SK-N-SH (cell line): Measurements from ENCODE around the gene FREY1. TPM values are rescaled to one million over a fixed set of nuclear protein-coding genes. Genes with fewer than 3 reads are reported as not detected.

Experiments
- CTCF ChIA-PET: fragments of 300-600, 350-600 bp; formaldehyde crosslinking; extraction: SDS; loops from one replicate; lab custom pipeline; 2021; lab: Yijun Ruan, JAX
- POLR2A ChIA-PET: fragments of 350-600 bp; sonication (Branson Sonifier 250); formaldehyde crosslinking; extraction: SDS; loops from one replicate; lab custom pipeline; 2020; ENCODE audit warnings: antibody characterized with exemption, inconsistent platforms; lab: Yijun Ruan, JAX
- DNase-seq: peaks from one replicate; pipeline ENCODE4 v3.0.0; 2012
- H2AFZ ChIP-seq: fragments of 200-600 bp; sonication (generic); 2 replicates; pipeline ENCODE4 v1.8.1; 2016; ENCODE audit warnings: antibody characterized with exemption, mild to moderate bottlenecking, low read depth
- H3F3A ChIP-seq: fragments of 200-600 bp; sonication (generic); replicated peaks from 2 replicates; pipeline ENCODE3; 2016; ENCODE audit warnings: antibody characterized with exemption, mild to moderate bottlenecking; ENCODE audit not compliant: insufficient read depth
- H3K27ac ChIP-seq, 2 experiments: fragments of 200-500 bp in 1 of 2; fragments of 200-600 bp in 1 of 2; sonication (Bioruptor generic) in 1 of 2; sonication (generic), shearing (Covaris generic) in 1 of 2; 2 replicates each; pipeline versions ENCODE4 v1.5.1 to v1.6.1; 2014 to 2016; ENCODE audit warnings: low read depth in 2 of 2, inconsistent platforms in 1 of 2, low read length in 1 of 2, mild to moderate bottlenecking in 1 of 2, mixed read lengths in 1 of 2
- H3K27me3 ChIP-seq: fragments of 200-600 bp; sonication (generic), shearing (Covaris generic); 2 replicates; pipeline ENCODE4 v1.6.1; 2016; ENCODE audit warnings: mixed run types; ENCODE audit not compliant: insufficient read depth
- H3K36me3 ChIP-seq, 2 experiments: fragments of 200-500 bp in 1 of 2; fragments of 200-600 bp in 1 of 2; sonication (Bioruptor generic) in 1 of 2; sonication (generic) in 1 of 2; replicated peaks in 1 of 2; 2 replicates each; pipeline versions ENCODE3 to v1.5.1; 2014 to 2016; ENCODE audit warnings: low read length in 1 of 2, mild to moderate bottlenecking in 1 of 2; ENCODE audit not compliant: insufficient read depth in 2 of 2, control insufficient read depth in 1 of 2
- H3K4me1 ChIP-seq, 2 experiments: fragments of 200-500 bp in 1 of 2; fragments of 200-600 bp in 1 of 2; sonication (Bioruptor generic) in 1 of 2; sonication (generic), shearing (Covaris generic) in 1 of 2; 2 replicates each; pipeline versions ENCODE4 v1.5.1 to v1.6.1; 2014 to 2016; ENCODE audit warnings: low read depth in 1 of 2, low read length in 1 of 2, mixed run types in 1 of 2; ENCODE audit not compliant: insufficient read depth in 2 of 2, control insufficient read depth in 1 of 2
- H3K4me2 ChIP-seq: fragments of 200-600 bp; sonication (generic), shearing (Covaris generic); 2 replicates; pipeline ENCODE4 v1.6.1; 2017; ENCODE audit warnings: mixed run types
- H3K4me3 ChIP-seq, 2 experiments: fragments of 200-500 bp in 1 of 2; fragments of 200-600 bp in 1 of 2; sonication (Bioruptor generic) in 1 of 2; sonication (generic), shearing (Covaris generic) in 1 of 2; 2 replicates each; pipeline versions ENCODE4 v1.5.1 to v1.8.1; 2014 to 2016; ENCODE audit warnings: low read depth in 2 of 2, inconsistent platforms in 1 of 2, low read length in 1 of 2, mild to moderate bottlenecking in 1 of 2, mixed read lengths in 1 of 2, moderate library complexity in 1 of 2
- H3K79me2 ChIP-seq: fragments of 200-600 bp; sonication (generic); 2 replicates; pipeline ENCODE4 v1.8.1; 2017; ENCODE audit warnings: mild to moderate bottlenecking; ENCODE audit not compliant: insufficient read depth
- H3K9ac ChIP-seq: fragments of 200-600 bp; sonication (generic); 2 replicates; pipeline ENCODE4 v1.6.1; 2017; ENCODE audit warnings: mixed run types
- H3K9me2 ChIP-seq: fragments of 200-600 bp; sonication (generic); 2 replicates; pipeline ENCODE4 v1.6.1; 2017; ENCODE audit warnings: mixed run types
- H3K9me3 ChIP-seq: fragments of 200-600 bp; sonication (generic); 2 replicates; pipeline ENCODE4 v1.6.1; 2017; ENCODE audit warnings: mixed run types, mild to moderate bottlenecking, moderate library complexity
- H4K20me1 ChIP-seq: fragments of 200-600 bp; sonication (generic); 2 replicates; pipeline ENCODE4 v1.6.1; 2017; ENCODE audit warnings: mild to moderate bottlenecking, mixed run types; ENCODE audit not compliant: insufficient read depth
- EP300 ChIP-seq, 2 experiments: IDR thresholded peaks; 2 replicates each; pipeline versions ENCODE4 v1.4.0 to v1.6.1; 2012; ENCODE audit warnings: borderline replicate concordance in 1 of 2, low read depth in 1 of 2, low read length in 1 of 2
- FOSL2 ChIP-seq: IDR thresholded peaks from 2 replicates; pipeline ENCODE4 v1.4.0; 2012; ENCODE audit warnings: low read depth, mild to moderate bottlenecking, moderate library complexity, borderline replicate concordance
- FOXM1 ChIP-seq: IDR thresholded peaks from 2 replicates; pipeline ENCODE4 v1.4.0; 2012; ENCODE audit warnings: low read depth, mild to moderate bottlenecking
- GATA2 ChIP-seq: sonication (generic); formaldehyde crosslinking; IDR thresholded peaks from 2 replicates; pipeline ENCODE4 v1.5.0; 2020; ENCODE audit warnings: mild to moderate bottlenecking, missing genetic modification reagents
- MEF2A ChIP-seq: IDR thresholded peaks from 2 replicates; pipeline ENCODE4 v1.4.0; 2012; ENCODE audit warnings: low read depth, borderline replicate concordance
- NFIC ChIP-seq: IDR thresholded peaks from 2 replicates; pipeline ENCODE4 v1.4.0; 2012; ENCODE audit warnings: borderline replicate concordance
- NRF1 ChIP-seq: IDR thresholded peaks from 2 replicates; pipeline ENCODE4 v1.6.1; 2012; ENCODE audit warnings: low read depth, mild to moderate bottlenecking, low read length
- POLR2AphosphoS5 ChIP-seq: IDR thresholded peaks from 2 replicates; pipeline ENCODE4 v1.6.1; 2012; ENCODE audit warnings: low read depth, low read length
- RAD21 ChIP-seq: IDR thresholded peaks from 2 replicates; pipeline ENCODE4 v1.6.1; 2012; ENCODE audit warnings: mild to moderate bottlenecking, low read length
- SIN3A ChIP-seq: IDR thresholded peaks from 2 replicates; pipeline ENCODE4 v1.6.1; 2012; ENCODE audit warnings: low read depth, mild to moderate bottlenecking, low read length, moderate library complexity, borderline replicate concordance
- SMC3 ChIP-seq: IDR thresholded peaks from 2 replicates; pipeline ENCODE4 v1.6.1; 2012; ENCODE audit warnings: low read depth, low read length, improper control_type of control experiment
- TAF1 ChIP-seq: IDR thresholded peaks from 2 replicates; pipeline ENCODE4 v1.6.1; 2012; ENCODE audit warnings: low read depth, mild to moderate bottlenecking, low read length, moderate library complexity, borderline replicate concordance
- TCF12 ChIP-seq: IDR thresholded peaks from 2 replicates; pipeline ENCODE4 v1.4.0; 2012
- WGBS: methylation state at CpG from one replicate; pipeline ENCODE4 v1.1.6; 2017; ENCODE audit warnings: low lambda C conversion rate; 5-methylcytosine and 5-hydroxymethylcytosine counted together
- polyA plus RNA-seq, 3 experiments: library from polyadenylated mRNA; depleted of rRNA; stranded (reverse); fragments of >200 nt; gene quantifications; 2 replicates each; pipeline ENCODE4 v1.2.3, GENCODE V29; 2012
- TF ChIP-seq, protein P1 (sequence below): fragments of 150-350 bp; IDR thresholded peaks from 2 replicates; pipeline ENCODE4 v1.6.1; 2016; ENCODE audit warnings: mild to moderate bottlenecking, low read depth, low read length
- TF ChIP-seq, protein P2 (sequence below): IDR thresholded peaks from 2 replicates; pipeline ENCODE4 v1.4.0; 2012; ENCODE audit warnings: low read depth
- TF ChIP-seq, protein P3 (sequence below): IDR thresholded peaks from 2 replicates; pipeline ENCODE4 v1.6.1; 2012; ENCODE audit warnings: mild to moderate bottlenecking, low read depth, low read length, moderate library complexity

Gene FREY1
- polyA plus RNA-seq, 1 of the 3 experiments (the other 2 are of a cell fraction): 0.30 TPM

DNA sequence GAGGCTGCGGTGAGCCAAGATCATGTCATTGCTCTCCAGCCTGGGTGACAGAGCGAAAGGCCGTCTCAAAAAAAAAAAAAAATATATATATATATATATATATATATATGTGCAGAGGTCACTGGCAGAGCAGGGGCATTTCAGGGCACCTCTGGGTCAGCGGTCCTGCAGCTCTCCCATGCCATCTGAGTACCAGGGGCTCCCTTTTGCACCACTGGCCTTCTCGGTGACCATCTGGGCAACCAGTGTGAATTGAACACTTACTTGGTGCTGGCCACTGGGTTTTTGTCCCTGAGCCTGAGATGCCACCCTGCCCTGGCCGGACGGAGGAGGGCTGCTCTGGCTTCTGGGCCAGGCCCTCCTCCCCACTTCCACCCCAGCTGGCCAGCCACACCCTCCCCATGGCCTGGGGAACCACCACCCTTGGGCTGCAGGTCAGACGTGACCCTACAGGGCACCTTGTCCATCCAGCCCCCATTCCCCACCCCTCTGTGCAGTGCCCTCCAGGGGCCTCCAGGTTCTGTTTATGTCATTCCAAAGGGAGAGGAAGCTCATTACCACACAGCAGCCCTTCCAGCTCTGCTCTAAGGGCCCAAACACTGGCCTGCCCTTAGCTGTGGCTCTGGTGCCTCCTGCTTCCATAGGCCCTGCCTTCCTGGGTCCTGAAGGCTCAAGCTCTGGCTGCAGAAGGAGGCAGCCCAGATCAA, 11.4 kb downstream of the FREY1 start:
- WGBS: 91% methylated on average over 7 of the region's 8 CpGs
- Histone ChIP-seq H3K9ac (no peak overlapping the region), H3K36me3 (no peaks in the 10 kb centered on the region), H3K9me3 (no peaks in the 10 kb centered on the region), H3K79me2 (no peaks in the 10 kb centered on the region), H3F3A (no peaks in the 10 kb centered on the region), H3K4me1 (peaks cover 7 to 35% of the 10 kb centered on the region in 2 experiments; a peak in 2 of 4 replicates), H2AFZ (no peak overlapping the region), H3K27ac (peak overlapping the region in 1 of 2 experiments; percentile 50; a peak in 2 of 4 replicates), H3K9me2 (no peaks in the 10 kb centered on the region), H4K20me1 (peaks cover under 1% of the 10 kb centered on the region; the same call in 1 of the 2 replicates), H3K4me3 (no peak overlapping the region), H3K27me3 (no peaks in the 10 kb centered on the region), H3K4me2 (no peak overlapping the region)
- CTCF ChIA-PET: interaction anchor here (1.3 to 4.6 kb wide), 5 partner anchors 15 to 111 kb away, joined by 3 to 31 read pairs (median 14); no protein-coding TSS in a partner anchor
- peak; percentile 32 for DNase-seq
- no peak for TF ChIP-seq MEF2A
- TF ChIP-seq FOSL2: no peak
- no peak for TF ChIP-seq SIN3A
- TF ChIP-seq, protein P1, sequence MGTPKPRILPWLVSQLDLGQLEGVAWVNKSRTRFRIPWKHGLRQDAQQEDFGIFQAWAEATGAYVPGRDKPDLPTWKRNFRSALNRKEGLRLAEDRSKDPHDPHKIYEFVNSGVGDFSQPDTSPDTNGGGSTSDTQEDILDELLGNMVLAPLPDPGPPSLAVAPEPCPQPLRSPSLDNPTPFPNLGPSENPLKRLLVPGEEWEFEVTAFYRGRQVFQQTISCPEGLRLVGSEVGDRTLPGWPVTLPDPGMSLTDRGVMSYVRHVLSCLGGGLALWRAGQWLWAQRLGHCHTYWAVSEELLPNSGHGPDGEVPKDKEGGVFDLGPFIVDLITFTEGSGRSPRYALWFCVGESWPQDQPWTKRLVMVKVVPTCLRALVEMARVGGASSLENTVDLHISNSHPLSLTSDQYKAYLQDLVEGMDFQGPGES: no peak
- TF ChIP-seq, protein P2, sequence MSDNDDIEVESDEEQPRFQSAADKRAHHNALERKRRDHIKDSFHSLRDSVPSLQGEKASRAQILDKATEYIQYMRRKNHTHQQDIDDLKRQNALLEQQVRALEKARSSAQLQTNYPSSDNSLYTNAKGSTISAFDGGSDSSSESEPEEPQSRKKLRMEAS: no peak
- no peak for TF ChIP-seq SMC3
- no peak for TF ChIP-seq FOXM1
- TF ChIP-seq POLR2AphosphoS5: no peak
- no peak for TF ChIP-seq NFIC
- TF ChIP-seq TCF12: no peak
- no peak for TF ChIP-seq EP300 (IDR thresholded peaks at IDR 0.05; ENCODE audit: borderline replicate concordance in 1 of 2, low read depth in 1 of 2, low read length in 1 of 2)
- TF ChIP-seq RAD21: no peak
- TF ChIP-seq GATA2 (CRISPR knock-in tag): no peak
- TF ChIP-seq TAF1: no peak
- TF ChIP-seq NRF1: no peak
- TF ChIP-seq, protein P3, sequence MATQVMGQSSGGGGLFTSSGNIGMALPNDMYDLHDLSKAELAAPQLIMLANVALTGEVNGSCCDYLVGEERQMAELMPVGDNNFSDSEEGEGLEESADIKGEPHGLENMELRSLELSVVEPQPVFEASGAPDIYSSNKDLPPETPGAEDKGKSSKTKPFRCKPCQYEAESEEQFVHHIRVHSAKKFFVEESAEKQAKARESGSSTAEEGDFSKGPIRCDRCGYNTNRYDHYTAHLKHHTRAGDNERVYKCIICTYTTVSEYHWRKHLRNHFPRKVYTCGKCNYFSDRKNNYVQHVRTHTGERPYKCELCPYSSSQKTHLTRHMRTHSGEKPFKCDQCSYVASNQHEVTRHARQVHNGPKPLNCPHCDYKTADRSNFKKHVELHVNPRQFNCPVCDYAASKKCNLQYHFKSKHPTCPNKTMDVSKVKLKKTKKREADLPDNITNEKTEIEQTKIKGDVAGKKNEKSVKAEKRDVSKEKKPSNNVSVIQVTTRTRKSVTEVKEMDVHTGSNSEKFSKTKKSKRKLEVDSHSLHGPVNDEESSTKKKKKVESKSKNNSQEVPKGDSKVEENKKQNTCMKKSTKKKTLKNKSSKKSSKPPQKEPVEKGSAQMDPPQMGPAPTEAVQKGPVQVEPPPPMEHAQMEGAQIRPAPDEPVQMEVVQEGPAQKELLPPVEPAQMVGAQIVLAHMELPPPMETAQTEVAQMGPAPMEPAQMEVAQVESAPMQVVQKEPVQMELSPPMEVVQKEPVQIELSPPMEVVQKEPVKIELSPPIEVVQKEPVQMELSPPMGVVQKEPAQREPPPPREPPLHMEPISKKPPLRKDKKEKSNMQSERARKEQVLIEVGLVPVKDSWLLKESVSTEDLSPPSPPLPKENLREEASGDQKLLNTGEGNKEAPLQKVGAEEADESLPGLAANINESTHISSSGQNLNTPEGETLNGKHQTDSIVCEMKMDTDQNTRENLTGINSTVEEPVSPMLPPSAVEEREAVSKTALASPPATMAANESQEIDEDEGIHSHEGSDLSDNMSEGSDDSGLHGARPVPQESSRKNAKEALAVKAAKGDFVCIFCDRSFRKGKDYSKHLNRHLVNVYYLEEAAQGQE: no peak
- POLR2A ChIA-PET: interaction anchor here (1.2 kb wide), 1 partner anchor 15 kb away, joined by 5 read pairs; no protein-coding TSS in a partner anchor
